ENCODE measurements around the gene SPRN. TPM values are rescaled to one million over a fixed set of nuclear protein-coding genes. Genes with fewer than 3 reads are reported as not detected.

The SPRN gene
- total RNA-seq, 1 donor from 2014 or later, result 0.28 TPM

DNA sequence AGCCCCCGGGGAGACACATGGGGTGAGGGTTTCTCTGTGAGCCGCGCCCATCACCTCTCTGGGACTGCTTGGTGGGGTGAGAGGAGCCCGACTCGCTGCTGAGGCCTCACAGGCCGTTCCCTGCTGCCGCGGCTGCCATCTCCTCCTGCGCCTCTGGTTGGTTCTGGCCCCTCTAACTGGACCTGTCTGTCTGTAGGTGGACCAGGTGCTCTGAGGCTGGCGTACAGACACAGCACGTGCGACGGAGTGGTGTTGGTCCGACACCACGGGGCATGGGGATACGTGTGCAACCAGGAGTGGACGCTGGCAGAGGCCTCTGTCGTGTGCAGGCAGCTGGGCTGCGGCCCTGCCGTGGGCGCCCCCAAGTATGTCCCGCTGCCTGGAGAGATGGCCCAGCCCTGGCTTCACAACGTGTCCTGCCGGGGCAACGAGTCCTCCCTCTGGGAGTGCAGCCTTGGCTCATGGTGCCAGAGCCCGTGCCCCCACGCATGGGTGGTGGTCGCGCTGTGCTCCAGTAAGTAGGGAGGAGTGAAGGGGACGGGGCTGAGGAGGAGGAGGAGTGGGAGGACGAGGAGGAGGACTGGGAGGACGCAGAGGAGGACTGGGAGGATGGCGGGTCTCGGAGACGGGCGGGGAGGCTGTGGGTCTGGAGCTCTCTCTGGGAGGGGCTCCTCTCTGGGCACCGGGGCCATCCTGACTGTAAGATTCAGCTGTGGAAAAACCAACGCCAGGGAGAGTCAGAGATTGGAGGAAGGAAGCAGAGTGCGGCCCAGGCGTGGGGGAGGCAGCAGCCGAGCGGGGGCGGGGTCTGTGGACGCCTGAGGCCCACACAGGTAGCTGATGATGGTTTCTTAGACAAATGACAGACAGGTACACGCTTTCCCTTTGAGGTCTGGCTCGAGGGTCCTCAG is 31.9 kb upstream of the SPRN start:
- H3K4me3 Mint-ChIP-seq (ENCODE audit: unreplicated experiment), result no peak overlapping the region
- DNase-seq (ENCODE audit: low spot score), result no peak
- H3K27me3 Mint-ChIP-seq (ENCODE audit: unreplicated experiment), result peaks cover 8% of the 10 kb centered on the region
- H3K36me3 Mint-ChIP-seq (ENCODE audit: low read depth, unreplicated experiment), result no peaks in the 10 kb centered on the region
- H3K4me1 Mint-ChIP-seq (ENCODE audit: unreplicated experiment), result no peaks in the 10 kb centered on the region
- H3K9me3 Mint-ChIP-seq (ENCODE audit: unreplicated experiment), result no peaks in the 10 kb centered on the region
- TF ChIP-seq, protein P1, sequence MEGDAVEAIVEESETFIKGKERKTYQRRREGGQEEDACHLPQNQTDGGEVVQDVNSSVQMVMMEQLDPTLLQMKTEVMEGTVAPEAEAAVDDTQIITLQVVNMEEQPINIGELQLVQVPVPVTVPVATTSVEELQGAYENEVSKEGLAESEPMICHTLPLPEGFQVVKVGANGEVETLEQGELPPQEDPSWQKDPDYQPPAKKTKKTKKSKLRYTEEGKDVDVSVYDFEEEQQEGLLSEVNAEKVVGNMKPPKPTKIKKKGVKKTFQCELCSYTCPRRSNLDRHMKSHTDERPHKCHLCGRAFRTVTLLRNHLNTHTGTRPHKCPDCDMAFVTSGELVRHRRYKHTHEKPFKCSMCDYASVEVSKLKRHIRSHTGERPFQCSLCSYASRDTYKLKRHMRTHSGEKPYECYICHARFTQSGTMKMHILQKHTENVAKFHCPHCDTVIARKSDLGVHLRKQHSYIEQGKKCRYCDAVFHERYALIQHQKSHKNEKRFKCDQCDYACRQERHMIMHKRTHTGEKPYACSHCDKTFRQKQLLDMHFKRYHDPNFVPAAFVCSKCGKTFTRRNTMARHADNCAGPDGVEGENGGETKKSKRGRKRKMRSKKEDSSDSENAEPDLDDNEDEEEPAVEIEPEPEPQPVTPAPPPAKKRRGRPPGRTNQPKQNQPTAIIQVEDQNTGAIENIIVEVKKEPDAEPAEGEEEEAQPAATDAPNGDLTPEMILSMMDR (IDR thresholded peaks at IDR 0.05; ENCODE audit: unreplicated experiment), result no peak
- H3K27ac Mint-ChIP-seq (ENCODE audit: unreplicated experiment), result no peak overlapping the region

DNA sequence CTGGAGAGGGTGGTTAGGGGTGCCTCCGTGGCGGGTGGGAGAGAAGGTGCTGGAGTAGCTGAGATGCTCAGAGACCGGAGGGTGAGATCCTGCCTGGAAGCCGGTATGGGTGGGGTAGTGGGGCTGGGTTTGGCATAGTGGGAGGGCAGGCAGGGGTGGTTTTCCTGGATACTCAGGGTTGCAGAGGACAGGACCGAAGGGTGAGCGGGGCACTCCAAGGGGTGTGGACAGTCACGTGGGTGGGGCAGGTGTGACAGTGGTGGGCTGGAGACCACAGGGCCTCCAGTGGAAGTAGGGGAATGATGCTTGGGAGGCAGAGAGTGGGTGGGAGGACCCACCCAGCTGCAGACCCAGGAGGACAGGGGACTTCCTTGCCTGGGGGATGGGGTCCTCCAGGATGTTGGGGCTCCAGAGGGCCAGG is 31.2 kb upstream of the SPRN start:
- TF ChIP-seq, protein P1 (IDR thresholded peaks at IDR 0.05; ENCODE audit: unreplicated experiment), result no peak
- no peaks in the 10 kb centered on the region for H3K36me3 Mint-ChIP-seq (ENCODE audit: low read depth, unreplicated experiment)
- no peaks in the 10 kb centered on the region for H3K9me3 Mint-ChIP-seq (ENCODE audit: unreplicated experiment)
- H3K4me1 Mint-ChIP-seq (ENCODE audit: unreplicated experiment), result no peaks in the 10 kb centered on the region
- H3K27me3 Mint-ChIP-seq (ENCODE audit: unreplicated experiment), result peaks cover 8% of the 10 kb centered on the region
- DNase-seq (ENCODE audit: low spot score), result no peak
- H3K27ac Mint-ChIP-seq (ENCODE audit: unreplicated experiment), result no peak overlapping the region
- no peak overlapping the region for H3K4me3 Mint-ChIP-seq (ENCODE audit: unreplicated experiment)

DNA sequence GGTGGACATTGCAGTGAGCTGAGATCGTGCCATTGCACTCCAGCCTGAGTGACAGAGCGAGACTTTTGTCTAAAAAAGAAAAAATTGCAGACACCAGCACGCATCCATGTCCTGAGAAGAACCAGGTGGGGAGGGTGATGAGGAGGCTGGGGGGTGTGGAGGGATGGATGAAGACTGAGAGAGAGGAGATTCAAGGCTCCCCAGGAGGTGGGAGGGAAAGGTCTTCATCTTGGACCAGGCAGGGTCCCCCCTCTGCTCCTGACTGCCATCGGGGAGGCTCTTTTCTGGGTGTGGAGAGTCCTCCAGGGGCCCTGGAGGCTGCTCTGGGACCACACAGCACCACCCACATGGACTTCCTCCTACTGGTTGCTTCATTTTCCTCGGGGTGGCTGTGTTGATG is 30.8 kb upstream of the SPRN start:
- Mint-ChIP-seq H3K27me3 (ENCODE audit: unreplicated experiment) (peaks cover 8% of the 10 kb centered on the region), H3K27ac (ENCODE audit: unreplicated experiment) (no peak overlapping the region), H3K9me3 (ENCODE audit: unreplicated experiment) (no peaks in the 10 kb centered on the region), H3K4me3 (ENCODE audit: unreplicated experiment) (no peak overlapping the region), H3K36me3 (ENCODE audit: low read depth, unreplicated experiment) (no peaks in the 10 kb centered on the region), H3K4me1 (ENCODE audit: unreplicated experiment) (no peaks in the 10 kb centered on the region)
- TF ChIP-seq, protein P1 (IDR thresholded peaks at IDR 0.05; ENCODE audit: unreplicated experiment), result no peak
- no peak for DNase-seq (ENCODE audit: low spot score)

DNA sequence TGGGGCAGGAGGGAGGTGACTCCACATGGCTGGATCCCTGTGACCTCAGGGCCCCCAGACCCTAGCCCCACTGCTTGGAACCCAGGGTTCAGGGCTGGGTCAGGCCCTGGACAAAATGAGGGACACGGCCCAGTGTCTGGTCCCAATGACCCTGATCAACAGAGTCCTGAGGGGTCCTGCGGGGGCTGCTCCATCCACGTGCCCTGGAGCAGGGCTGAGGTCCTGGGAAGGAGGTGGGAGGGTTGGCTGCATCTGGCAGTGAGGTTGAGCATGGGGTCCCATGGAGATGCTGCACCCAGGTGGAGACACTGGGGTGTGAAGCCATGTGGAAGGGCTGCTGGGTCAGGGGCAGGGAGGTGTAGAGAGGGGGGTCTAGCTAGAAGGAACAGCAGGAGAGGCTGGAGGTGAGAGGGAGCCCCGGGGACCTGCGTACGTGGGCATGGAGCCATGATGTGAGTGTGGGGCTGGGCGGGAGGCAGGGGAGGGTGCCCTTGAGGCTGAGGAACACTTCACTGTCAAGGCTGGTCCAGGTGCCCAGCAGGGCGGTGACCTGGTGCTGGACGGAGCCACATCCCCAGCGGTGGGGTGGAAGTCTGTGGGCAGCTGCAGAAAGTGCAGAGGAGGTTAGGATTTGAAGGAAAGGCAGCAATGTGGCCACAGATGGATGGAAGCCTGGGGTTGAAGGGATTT is 29.9 kb upstream of the SPRN start:
- no peaks in the 10 kb centered on the region for H3K9me3 Mint-ChIP-seq (ENCODE audit: unreplicated experiment)

More for the DNA sequence above, 29.9 kb upstream of the SPRN start:
- Mint-ChIP-seq H3K4me1 (ENCODE audit: unreplicated experiment) (no peaks in the 10 kb centered on the region), H3K27me3 (ENCODE audit: unreplicated experiment) (peaks cover 8% of the 10 kb centered on the region), H3K27ac (ENCODE audit: unreplicated experiment) (no peak overlapping the region), H3K36me3 (ENCODE audit: low read depth, unreplicated experiment) (no peaks in the 10 kb centered on the region), H3K4me3 (ENCODE audit: unreplicated experiment) (no peak overlapping the region)
- TF ChIP-seq, protein P1 (IDR thresholded peaks at IDR 0.05; ENCODE audit: unreplicated experiment), result no peak
- DNase-seq (ENCODE audit: low spot score), result no peak

Measured in endothelial cell (in vitro differentiated cells).